ENCODE results near the gene EFNA5.
"Not testable (repeated sequence)": the region's sequence is repeated elsewhere in the genome, so short reads cannot be mapped to it uniquely, and the experiment has no call there.

EFNA5 gene

GRCh38 chr5:107457881-107458280 lies 212.9 kb downstream of the EFNA5 start:
- DNase-seq (ENCODE audit: low read depth), result no peak

DNA sequence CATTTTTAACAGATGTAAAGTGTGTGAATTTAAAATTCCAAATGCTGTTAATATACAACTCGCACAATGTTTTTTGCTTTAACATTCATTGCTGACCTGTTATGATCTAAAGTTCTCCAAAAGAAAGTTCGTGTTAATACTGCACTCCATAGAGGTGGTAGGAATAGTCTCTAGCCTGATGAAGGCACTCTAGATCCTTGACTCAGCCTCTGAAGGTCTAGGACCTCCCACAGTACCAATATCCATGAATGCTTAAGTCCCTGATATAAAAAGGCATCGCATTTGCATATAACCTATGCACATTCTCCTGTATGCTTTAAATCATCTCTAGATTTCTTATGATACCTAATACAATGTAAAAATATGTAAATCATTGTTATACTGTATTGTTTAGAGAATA lies 213.6 kb downstream of the EFNA5 start:
- no peak for DNase-seq (ENCODE audit: low read depth)

GRCh38 chr5:107456281-107456715 lies 214.4 kb downstream of the EFNA5 start:
- no peak for DNase-seq (ENCODE audit: low read depth)

DNA sequence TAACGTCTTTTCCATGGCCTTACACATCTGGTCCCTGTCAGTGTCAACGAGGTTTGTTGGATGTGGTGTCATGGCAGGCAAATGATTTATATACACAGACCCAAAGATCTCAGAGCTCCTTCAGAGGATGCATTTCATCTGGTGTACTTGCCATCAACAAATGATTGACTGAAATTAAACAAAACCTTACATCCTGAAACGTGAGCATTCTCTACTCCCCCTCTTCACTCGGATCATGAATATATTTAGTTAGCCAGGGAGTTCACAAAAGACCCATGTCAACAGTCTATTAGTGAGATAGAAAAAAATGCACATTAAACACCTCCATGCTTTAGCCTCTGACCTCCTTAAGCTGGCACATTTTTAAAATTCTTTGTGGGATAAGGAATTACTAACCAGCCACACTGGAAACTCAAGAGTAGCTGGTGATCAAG lies 215.6 kb downstream of the EFNA5 start:
- no peak for DNase-seq (ENCODE audit: low read depth)

GRCh38 chr5:107451827-107452226 lies 218.9 kb downstream of the EFNA5 start:
- not testable (repeated sequence) for DNase-seq (ENCODE audit: low read depth)

DNA sequence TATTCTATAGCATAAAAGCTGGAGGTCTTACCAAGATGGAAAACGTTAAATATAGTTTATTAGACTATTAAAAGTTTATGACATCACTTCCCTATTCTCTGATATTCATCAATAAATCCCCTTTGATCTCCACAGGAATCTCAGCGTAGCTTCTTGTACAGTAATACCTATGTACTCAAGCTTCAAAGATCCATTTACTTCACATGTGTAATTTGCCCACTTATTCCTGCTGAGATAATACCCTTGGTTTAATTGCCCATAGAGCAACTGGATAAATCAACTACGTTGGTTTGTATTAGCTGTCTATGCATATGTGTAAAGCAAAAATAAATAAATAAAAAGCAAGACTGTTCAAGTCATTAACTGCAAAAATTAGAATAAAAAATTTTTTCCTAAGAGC lies 219.7 kb downstream of the EFNA5 start:
- no peak for DNase-seq (ENCODE audit: low read depth)

- DNase-seq (ENCODE audit: low read depth), result no peak
Observed at GRCh38 chr5:107450531-107450930, 220.2 kb downstream of the EFNA5 start.

- DNase-seq (ENCODE audit: low read depth), result no peak
Observed at GRCh38 chr5:107449369-107449768, 221.4 kb downstream of the EFNA5 start.

- DNase-seq (ENCODE audit: low read depth), result no peak
Observed at GRCh38 chr5:107447587-107447986, 223.2 kb downstream of the EFNA5 start.

DNA sequence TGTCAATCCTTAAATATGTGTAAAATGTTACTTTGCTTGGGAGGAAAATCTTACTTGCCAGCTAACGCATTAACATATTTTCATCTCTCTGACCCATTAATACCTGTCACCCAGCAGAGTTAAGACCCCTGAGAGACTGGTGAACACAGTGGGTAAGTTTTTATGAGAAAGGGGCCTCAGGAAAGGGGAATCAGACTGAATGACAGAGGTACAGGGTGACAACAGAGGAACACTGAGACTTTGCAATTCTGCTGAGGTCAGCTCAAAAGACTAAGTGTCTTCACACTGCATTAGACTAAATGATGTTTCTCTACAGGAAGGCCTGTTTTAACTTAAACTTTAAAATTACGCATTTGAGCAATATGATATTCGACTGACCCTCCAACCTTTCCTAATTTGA lies 223.8 kb downstream of the EFNA5 start:
- DNase-seq (ENCODE audit: low read depth), result no peak

DNA sequence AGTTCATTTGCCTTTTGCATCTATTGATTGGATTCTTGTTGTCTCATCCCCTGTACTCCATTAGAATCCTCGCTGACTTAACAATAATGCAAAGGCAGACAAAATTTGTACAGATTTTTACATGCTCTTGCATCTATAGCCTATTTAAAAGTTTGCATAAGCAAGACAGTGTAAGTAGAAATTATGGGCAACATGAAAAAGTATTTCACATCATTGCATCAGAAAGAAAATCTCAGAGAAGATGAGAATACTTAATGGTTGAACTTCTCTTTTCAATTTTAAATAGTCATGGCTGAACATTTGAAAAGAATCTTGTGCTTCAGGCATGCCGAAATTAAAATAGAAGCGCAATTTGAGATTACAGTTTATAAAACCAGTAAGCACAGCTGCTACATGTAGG lies 226.4 kb downstream of the EFNA5 start:
- no peak for DNase-seq (ENCODE audit: low read depth)

DNA sequence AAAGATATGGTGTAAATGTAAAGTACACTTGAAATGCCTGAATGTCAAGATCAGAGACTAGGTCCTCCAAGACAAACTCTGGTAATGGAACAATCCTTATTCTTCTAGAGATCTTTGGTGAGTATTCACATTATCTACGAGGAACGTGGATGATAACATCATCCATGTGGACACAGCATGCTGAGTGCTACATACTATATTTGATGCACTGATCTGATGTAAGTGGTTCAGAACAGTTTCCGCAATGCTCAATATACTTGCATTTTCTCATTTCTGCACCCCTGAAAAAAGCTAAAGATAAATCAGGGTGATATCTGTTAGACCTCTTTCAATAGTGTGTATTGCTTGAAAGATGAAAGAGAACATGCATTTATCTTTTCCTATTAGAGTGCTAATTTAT lies 226.8 kb downstream of the EFNA5 start:
- DNase-seq (ENCODE audit: low read depth), result no peak

- DNase-seq (ENCODE audit: low read depth), result no peak
Observed at GRCh38 chr5:107442452-107442851, 228.3 kb downstream of the EFNA5 start.

DNA sequence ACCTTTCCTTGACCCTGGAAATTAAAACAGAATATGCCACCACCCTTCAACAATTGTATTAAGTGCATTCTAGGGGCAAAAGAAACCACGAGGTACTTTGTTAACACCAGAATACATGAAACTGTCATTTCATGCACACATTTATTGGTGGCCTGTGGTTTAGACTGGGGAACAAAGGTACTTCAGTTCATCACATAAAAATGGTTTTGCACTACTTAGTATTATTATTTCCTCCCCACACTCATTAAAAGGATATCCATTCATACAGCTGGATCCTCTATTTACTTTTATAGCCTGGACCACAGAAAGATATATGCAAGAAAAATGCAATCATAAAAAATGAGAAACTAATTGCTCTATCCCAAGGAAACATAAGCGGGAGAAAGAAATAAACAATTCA lies 230.9 kb downstream of the EFNA5 start:
- no peak for DNase-seq (ENCODE audit: low read depth)

GRCh38 chr5:107437986-107438510 lies 232.7 kb downstream of the EFNA5 start:
- no peak for DNase-seq (ENCODE audit: low read depth)

- DNase-seq (ENCODE audit: low read depth), result no peak
Observed at GRCh38 chr5:107437154-107437553, 233.6 kb downstream of the EFNA5 start.

DNA sequence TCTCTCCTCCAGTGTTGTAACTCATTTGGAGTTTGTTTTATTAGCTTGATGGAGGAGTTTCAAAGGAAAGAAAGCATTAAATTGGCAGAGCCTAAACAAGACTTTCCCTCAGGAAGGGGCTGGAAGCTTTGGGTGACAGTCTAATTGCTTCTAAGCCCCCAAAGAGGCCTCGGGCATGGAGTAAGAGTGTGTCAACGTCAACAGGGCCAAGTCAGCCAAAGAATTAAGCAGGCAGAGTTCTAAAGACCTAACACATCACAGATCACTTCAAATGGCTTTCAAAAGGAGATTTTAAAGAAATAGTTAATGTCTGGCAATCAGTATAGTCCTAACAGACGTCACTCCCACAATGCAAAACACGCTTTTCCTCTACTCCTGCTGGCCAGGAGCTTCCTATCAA lies 234.5 kb downstream of the EFNA5 start:
- no peak for DNase-seq (ENCODE audit: low read depth)

GRCh38 chr5:107435061-107435460 lies 235.7 kb downstream of the EFNA5 start:
- no peak for DNase-seq (ENCODE audit: low read depth)

- not testable (repeated sequence) for DNase-seq (ENCODE audit: low read depth)
Observed at GRCh38 chr5:107433646-107434045, 237.1 kb downstream of the EFNA5 start.

- no peak for DNase-seq (ENCODE audit: low read depth)
Observed at GRCh38 chr5:107431998-107432397, 238.7 kb downstream of the EFNA5 start.

GRCh38 chr5:107431536-107431935 lies 239.2 kb downstream of the EFNA5 start:
- DNase-seq (ENCODE audit: low read depth), result no peak

DNA sequence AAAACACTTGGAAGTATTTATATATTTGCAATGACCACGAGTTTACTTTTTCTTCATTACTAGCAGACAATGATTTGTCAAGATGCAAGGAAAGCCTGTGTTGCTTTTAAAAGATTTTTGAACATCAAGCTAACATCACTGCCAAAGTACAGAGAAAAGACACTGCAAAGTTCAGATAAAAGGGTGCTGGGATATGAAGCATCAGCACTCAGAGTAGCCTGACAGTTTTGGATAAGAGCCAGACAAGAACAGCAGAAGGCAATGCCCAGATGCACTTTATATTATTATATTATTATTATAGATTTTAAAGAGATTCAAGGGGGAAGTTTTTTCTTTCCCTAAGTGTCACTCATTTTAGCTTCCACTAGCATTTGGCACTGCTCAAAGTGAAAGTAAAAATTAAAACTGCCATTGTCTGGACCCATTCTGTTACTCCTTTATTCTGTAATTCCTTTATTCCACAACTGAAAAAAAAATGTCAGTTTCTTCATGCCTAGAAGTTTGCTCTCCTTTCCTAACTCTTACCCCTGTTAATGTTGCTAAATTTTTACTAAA lies 240.6 kb downstream of the EFNA5 start:
- DNase-seq (ENCODE audit: low read depth), result no peak

- no peak for DNase-seq (ENCODE audit: low read depth)
Observed at GRCh38 chr5:107428303-107428813, 242.4 kb downstream of the EFNA5 start.

GRCh38 chr5:107426872-107427271 lies 243.9 kb downstream of the EFNA5 start:
- no peak for DNase-seq (ENCODE audit: low read depth)
